Kidney tubule cell (primary cell): ENCODE measurements around the gene GRIA1.

Experiments used
- DNase-seq: peaks from one replicate; pipeline ENCODE4 v3.0.0-alpha.2; 2018; ENCODE audit warnings: low spot score

The GRIA1 gene

GRCh38 chr5:153546566-153546965 lies 56.1 kb downstream of the GRIA1 start:
- no peak for DNase-seq

GRCh38 chr5:153551537-153552079 lies 61.1 kb downstream of the GRIA1 start:
- DNase-seq = peak; percentile 95

DNA sequence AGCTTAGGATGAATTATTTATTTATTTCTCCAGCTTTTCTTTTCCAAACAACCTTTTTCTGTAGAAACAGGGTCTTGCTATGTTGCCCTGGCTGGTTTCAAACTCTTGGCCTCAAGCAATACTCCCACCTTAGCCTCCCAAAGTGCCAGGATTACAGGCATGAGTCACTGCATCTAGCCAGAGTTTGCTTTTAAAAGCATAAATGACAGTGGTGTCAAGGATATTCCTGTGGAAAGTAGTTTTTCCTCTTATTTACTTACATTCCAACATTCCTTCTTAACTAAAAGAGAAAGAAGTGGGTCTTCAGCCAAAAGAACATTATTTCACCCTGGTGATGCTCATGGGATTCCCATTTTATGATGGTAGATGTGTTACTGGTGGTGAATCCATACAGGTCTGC lies 62.4 kb downstream of the GRIA1 start:
- no peak for DNase-seq

DNA sequence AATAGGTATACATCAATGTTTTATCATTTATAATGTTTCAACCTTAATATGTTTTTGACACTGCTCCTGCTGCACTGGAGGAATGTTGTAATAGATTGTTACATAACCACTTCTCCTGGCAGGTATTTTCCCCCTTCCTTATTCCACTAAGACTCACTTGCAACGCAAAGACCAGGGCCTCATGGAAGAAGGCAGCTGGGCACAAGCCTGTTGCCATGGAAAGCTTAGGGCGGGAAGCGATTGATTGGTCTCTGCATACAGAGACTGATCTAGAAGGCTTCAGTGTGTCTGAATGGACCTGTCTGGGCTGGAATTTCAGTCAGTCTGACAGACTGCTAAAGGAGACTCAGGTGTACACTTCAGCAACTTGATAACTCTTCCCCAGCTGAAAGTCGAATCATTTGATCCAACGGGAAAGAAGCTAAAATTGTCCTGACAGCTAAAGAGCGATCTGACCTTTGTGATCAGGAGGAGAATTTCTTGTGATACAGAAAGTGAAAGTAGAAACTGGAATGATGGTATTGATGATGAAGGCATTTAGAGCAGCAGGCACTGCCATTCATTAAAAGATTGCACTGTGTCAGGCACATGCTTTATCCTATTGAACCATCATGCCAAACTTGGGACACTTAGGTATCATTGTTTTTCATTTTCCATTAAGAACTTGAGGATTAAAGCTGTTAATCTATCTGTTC lies 65.1 kb downstream of the GRIA1 start:
- DNase-seq = no peak

- no peak for DNase-seq
These were observed 68.5 kb downstream of the GRIA1 start for GRCh38 chr5:153558957-153559356.

GRCh38 chr5:153559926-153560325 lies 69.5 kb downstream of the GRIA1 start:
- no peak for DNase-seq

DNA sequence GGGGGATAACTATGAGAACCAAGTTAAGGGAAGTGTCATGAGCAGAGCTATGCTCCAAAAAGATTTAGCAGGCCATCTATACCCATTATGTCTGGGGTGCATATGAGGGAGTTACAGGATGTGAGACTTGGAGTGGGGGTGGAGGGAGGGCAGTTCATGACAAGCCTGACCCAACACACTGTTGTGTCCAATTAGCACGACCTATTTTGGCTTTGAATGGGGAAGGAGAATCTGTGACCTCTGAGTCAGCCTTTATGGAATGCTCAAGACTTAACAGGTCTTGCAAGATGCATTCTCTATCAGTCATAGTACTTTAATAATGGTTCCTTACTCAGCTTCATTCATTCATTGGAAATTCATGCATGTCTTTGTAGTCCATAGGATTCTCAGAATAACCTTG lies 71.7 kb downstream of the GRIA1 start:
- peak; percentile 90 for DNase-seq

DNA sequence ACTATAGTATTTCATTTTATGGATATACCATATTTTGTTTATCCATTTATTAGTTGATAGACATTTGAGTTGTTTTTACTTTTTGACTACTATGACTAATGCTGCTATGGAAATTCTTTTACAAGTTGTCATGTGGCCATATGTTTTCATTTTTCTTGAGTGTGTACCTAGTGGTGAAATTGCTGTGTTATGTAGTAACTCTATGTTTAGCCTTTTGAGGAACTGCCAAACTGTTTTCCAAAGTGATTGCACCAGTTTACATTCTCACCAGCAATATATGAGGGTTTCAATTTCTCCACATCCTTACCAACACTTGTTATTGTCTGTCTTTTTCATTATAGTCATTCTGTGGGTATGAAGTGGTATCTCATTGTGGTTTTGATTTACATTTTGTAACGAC lies 75.4 kb downstream of the GRIA1 start:
- DNase-seq = peak; percentile 25

GRCh38 chr5:153569036-153569435 lies 78.6 kb downstream of the GRIA1 start:
- DNase-seq = no peak

GRCh38 chr5:153571162-153571561 lies 80.7 kb downstream of the GRIA1 start:
- DNase-seq = no peak

GRCh38 chr5:153572411-153573145 lies 82.1 kb downstream of the GRIA1 start:
- no peak for DNase-seq

GRCh38 chr5:153573326-153574033 lies 83.0 kb downstream of the GRIA1 start:
- peak; percentile 68 for DNase-seq

DNA sequence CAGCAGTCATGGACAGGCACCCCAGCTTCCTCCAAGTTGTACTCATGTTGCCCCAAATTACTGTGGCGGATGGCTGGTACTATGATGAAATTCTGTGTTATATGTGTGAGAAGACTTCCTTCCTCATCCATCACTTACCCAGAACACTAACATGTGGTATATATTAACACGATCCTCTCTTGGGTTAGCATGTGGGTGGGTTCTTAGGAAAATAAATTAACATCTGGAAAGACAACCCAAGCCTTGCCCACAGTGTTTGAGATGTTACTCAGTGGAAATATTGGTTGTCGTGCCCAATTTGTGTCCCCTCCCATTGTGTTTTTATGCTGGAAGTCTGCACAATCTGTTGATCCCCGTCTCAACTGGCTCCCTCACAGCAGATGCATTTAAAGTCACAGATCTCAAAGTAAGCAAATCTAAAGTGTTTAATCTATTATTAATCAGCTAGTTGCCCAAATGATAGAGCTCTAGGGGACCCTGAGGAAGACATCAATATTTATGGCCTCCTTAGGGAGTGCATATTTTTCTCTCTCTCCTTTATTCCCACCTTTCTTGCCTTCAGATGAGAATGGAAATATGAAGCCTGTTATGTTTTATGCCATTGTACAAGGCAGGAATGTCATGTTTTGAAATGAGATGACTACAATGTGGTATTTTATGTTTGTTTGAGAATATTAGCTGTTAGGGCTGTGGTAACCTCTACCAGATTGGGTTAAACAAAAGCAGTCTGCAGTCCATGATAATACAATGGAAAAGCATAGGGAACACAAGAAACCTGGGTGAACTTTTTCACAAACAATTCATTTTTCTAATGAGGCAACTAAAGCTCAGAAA lies 93.9 kb downstream of the GRIA1 start:
- no peak for DNase-seq

DNA sequence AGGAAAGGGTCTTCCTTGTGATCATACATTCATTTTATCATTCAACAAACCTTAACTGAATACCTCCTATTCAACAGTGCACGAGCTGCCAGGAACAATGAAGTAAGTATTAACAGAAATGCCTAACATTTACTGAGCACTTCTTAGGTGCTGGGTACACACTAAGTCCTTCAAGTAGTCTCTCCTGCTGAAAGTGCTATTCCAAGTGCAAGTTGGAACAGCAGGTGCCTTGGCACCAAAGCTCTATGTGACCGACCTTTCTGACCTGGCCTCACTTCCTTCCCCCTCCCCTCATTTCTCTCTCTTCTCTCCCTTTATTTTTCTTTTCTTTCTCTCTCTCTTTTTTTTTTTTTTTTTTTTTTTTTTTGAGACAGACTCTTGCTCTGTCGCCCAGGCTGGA lies 94.5 kb downstream of the GRIA1 start:
- peak; percentile 3 for DNase-seq

DNA sequence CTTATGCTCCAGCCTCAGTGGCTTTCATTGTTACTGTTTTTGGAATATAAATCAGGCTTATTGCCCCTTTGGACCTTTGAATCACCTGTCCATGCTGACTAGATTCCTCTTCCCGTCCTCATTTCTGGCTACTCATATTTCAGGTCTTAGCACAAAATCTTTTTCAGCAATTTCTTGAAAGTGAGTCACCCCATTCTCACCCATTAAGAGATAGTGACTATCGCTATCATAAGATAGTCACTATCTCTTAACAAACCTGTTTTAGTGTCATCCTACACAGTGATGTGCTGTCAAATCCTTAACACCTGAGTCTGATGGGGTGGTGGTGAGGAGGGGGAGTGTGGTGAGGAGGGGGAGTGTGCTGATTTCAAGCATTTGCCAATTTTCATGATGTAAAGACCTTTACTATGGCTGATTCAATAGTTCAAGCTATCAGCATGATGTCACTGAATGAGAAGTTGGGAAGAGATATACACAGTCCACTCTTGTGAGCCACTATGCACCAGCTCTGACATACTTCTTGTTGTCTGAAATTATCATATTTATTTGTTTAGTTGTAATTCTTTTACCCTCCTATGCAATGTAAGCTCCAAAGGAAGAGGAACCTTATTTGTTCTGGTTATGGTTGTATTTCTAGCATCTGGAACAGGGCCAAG lies 95.3 kb downstream of the GRIA1 start:
- no peak for DNase-seq

GRCh38 chr5:153592081-153592480 lies 101.6 kb downstream of the GRIA1 start:
- no peak for DNase-seq

DNA sequence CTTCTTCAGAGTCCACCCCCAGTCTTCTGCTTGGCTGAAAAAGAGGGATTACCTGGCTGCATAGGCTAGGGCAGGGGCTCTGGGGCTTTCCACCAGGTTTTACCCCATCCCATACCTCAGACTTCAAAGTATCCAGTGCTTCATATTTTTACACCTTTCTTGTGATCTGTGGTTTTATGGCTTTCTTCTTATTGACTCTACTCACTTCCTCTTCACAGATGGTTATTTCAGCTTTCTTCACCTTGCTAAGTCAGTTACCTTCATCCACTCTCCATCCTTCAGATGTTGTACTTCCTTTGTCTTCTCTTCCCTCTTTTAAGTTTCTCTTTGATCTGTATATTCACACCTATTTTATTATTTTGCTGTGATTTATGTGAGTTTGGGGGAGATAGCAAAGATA lies 104.3 kb downstream of the GRIA1 start:
- DNase-seq = no peak

DNA sequence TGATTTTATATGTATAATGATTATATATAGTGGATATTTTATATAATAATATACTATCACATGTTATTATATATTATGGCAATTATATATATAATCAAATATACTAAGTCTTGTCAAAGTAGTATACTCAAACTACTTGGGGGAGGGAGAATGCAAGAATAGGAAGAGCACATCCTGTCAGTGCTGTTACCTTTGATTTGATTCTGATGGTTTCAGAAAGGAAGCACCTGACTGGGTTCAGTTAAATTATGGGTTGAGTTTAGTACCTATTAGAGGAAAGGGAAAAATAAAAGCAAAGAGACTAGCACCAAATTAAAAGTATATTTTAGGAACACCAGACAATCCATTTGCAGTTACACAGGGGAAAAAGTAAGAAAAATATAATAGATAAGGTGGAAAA lies 107.6 kb downstream of the GRIA1 start:
- no peak for DNase-seq

GRCh38 chr5:153601377-153601776 lies 110.9 kb downstream of the GRIA1 start:
- no peak for DNase-seq

GRCh38 chr5:153605386-153605785 lies 114.9 kb downstream of the GRIA1 start:
- DNase-seq = no peak

- no peak for DNase-seq
These were observed 119.5 kb downstream of the GRIA1 start for GRCh38 chr5:153610009-153610408.
